Measurements from ENCODE around the gene TBC1D8. TPM values are rescaled to one million over a fixed set of nuclear protein-coding genes. Genes with fewer than 3 reads are reported as not detected.
A peak's percentile ranks its signal among the peaks of the same experiment; 100 is the strongest.

The TBC1D8 gene
- total and polyA plus RNA-seq, 2 of the 13 experiments (the other 11 are each of a cell fraction or from before 2014, with no cell fraction given), result 45.1 to 95.4 TPM

DNA sequence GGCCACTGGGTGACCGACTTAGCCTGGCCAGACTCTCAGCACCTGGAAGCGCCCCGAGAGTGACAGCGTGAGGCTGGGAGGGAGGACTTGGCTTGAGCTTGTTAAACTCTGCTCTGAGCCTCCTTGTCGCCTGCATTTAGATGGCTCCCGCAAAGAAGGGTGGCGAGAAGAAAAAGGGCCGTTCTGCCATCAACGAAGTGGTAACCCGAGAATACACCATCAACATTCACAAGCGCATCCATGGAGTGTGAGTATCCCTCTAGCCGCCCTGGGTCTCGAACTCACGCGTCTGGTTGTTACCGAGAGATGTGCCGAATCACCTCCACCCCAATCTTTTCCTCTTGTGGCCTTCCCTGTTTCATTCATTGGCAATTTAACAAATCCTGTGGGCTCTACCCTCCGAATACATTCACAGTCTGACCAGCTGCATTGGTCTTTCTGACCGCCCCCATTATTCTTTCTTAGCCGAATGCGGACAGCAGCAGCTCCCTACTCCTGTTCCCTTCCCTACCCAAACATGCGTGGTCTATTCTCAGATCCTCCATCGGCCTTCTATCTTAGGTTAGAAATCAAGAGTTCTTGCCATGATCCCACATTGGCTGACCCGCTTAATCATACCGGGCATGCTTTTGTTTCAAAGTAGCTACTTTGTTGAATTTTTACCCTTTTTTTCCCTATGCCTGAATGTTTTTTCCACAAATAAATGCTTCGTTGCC is 148.5 kb downstream of the TBC1D8 start (continued):
- TF ChIP-seq, protein P1, sequence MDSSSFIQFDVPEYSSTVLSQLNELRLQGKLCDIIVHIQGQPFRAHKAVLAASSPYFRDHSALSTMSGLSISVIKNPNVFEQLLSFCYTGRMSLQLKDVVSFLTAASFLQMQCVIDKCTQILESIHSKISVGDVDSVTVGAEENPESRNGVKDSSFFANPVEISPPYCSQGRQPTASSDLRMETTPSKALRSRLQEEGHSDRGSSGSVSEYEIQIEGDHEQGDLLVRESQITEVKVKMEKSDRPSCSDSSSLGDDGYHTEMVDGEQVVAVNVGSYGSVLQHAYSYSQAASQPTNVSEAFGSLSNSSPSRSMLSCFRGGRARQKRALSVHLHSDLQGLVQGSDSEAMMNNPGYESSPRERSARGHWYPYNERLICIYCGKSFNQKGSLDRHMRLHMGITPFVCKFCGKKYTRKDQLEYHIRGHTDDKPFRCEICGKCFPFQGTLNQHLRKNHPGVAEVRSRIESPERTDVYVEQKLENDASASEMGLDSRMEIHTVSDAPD (CRISPR knock-in tag; IDR thresholded peaks at IDR 0.05), result no peak
- TF ChIP-seq ZNF780A (CRISPR knock-in tag; IDR thresholded peaks at IDR 0.05), result no peak
- TF ChIP-seq ZNF556 (CRISPR knock-in tag; IDR thresholded peaks at IDR 0.05; ENCODE audit: borderline replicate concordance), result no peak
- TF ChIP-seq, protein P2, sequence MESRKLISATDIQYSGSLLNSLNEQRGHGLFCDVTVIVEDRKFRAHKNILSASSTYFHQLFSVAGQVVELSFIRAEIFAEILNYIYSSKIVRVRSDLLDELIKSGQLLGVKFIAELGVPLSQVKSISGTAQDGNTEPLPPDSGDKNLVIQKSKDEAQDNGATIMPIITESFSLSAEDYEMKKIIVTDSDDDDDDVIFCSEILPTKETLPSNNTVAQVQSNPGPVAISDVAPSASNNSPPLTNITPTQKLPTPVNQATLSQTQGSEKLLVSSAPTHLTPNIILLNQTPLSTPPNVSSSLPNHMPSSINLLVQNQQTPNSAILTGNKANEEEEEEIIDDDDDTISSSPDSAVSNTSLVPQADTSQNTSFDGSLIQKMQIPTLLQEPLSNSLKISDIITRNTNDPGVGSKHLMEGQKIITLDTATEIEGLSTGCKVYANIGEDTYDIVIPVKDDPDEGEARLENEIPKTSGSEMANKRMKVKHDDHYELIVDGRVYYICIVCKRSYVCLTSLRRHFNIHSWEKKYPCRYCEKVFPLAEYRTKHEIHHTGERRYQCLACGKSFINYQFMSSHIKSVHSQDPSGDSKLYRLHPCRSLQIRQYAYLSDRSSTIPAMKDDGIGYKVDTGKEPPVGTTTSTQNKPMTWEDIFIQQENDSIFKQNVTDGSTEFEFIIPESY (CRISPR knock-in tag; IDR thresholded peaks at IDR 0.05), result no peak
- TF ChIP-seq ZNF570 (CRISPR knock-in tag; IDR thresholded peaks at IDR 0.05; ENCODE audit: borderline replicate concordance), result 0 out of 2 replicates have a peak, but pooled peaks have one; percentile 19
- TF ChIP-seq U2AF1 (optimal IDR thresholded peaks at IDR 0.05; ENCODE audit: low read depth, low read length), result peak; percentile 2
- no peak for TF ChIP-seq DNMT3B (CRISPR knock-in tag; conservative IDR thresholded peaks at IDR 0.05)
- TF ChIP-seq, protein P3, sequence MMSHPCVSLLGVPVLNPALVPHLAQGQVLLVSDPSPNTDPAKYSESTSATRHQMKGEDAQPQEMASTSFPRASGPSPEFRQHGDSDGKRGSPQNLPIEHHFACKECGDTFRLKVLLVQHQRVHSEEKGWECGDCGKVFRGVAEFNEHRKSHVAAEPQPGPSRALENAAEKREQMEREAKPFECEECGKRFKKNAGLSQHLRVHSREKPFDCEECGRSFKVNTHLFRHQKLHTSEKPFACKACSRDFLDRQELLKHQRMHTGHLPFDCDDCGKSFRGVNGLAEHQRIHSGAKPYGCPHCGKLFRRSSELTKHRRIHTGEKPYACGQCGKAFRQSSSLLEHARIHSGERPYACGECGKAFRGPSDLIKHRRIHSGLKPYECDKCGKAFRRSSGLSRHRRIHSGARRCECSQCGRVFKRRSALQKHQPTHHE (CRISPR knock-in tag; IDR thresholded peaks at IDR 0.05; ENCODE audit: borderline replicate concordance), result no peak
- no peak; the same call in 1 of the 2 replicates for TF ChIP-seq HDAC1 (CRISPR knock-in tag; IDR thresholded peaks at IDR 0.05)
- no peak for TF ChIP-seq BORCS8-MEF2B (CRISPR knock-in tag; IDR thresholded peaks at IDR 0.05)
- no peak for TF ChIP-seq ATF7 (IDR thresholded peaks at IDR 0.05)
- no peak for TF ChIP-seq ATF7 (CRISPR knock-in tag; IDR thresholded peaks at IDR 0.05)
- no peak for TF ChIP-seq DR1 (CRISPR knock-in tag; IDR thresholded peaks at IDR 0.05)
- TF ChIP-seq ZNF569 (CRISPR knock-in tag; IDR thresholded peaks at IDR 0.05; ENCODE audit: borderline replicate concordance), result no peak
- TF ChIP-seq ZFP37 (CRISPR knock-in tag; IDR thresholded peaks at IDR 0.05; ENCODE audit: borderline replicate concordance), result no peak
- no peak; the same call in 1 of the 2 replicates for TF ChIP-seq ZBTB3 (CRISPR knock-in tag; IDR thresholded peaks at IDR 0.05; ENCODE audit: borderline replicate concordance, low read depth)
- TF ChIP-seq ZKSCAN8 (CRISPR knock-in tag; IDR thresholded peaks at IDR 0.05; ENCODE audit: borderline replicate concordance), result no peak
- TF ChIP-seq, protein P4, sequence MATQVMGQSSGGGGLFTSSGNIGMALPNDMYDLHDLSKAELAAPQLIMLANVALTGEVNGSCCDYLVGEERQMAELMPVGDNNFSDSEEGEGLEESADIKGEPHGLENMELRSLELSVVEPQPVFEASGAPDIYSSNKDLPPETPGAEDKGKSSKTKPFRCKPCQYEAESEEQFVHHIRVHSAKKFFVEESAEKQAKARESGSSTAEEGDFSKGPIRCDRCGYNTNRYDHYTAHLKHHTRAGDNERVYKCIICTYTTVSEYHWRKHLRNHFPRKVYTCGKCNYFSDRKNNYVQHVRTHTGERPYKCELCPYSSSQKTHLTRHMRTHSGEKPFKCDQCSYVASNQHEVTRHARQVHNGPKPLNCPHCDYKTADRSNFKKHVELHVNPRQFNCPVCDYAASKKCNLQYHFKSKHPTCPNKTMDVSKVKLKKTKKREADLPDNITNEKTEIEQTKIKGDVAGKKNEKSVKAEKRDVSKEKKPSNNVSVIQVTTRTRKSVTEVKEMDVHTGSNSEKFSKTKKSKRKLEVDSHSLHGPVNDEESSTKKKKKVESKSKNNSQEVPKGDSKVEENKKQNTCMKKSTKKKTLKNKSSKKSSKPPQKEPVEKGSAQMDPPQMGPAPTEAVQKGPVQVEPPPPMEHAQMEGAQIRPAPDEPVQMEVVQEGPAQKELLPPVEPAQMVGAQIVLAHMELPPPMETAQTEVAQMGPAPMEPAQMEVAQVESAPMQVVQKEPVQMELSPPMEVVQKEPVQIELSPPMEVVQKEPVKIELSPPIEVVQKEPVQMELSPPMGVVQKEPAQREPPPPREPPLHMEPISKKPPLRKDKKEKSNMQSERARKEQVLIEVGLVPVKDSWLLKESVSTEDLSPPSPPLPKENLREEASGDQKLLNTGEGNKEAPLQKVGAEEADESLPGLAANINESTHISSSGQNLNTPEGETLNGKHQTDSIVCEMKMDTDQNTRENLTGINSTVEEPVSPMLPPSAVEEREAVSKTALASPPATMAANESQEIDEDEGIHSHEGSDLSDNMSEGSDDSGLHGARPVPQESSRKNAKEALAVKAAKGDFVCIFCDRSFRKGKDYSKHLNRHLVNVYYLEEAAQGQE (IDR thresholded peaks at IDR 0.05; ENCODE audit: borderline replicate concordance in 1 of 2, low read depth in 1 of 2, low read length in 2 of 2), result no peak
- TF ChIP-seq SCMH1 (CRISPR knock-in tag; IDR thresholded peaks at IDR 0.05; ENCODE audit: borderline replicate concordance), result no peak
- no peak for TF ChIP-seq ARHGAP35 (CRISPR knock-in tag; IDR thresholded peaks at IDR 0.05; ENCODE audit: borderline replicate concordance)

All from HepG2 (cell line).